Measurements from ENCODE around the gene GLI2.

Gene GLI2

GRCh38 chr2:120735746-120736170 lies at the start of gene GLI2:
GLI2 (plus strand) TSS chr2:120735868; CDS start chr2:120797321, 61,453 bp downstream.
- DNase-seq = peak in 40 of 56 donors; percentile 19 to 78 (median 41)

- no peak for DNase-seq
Measured at GRCh38 chr2:120685974-120686297, 49.7 kb upstream of the GLI2 start.

GRCh38 chr2:120686511-120687168 lies 49.0 kb upstream of the GLI2 start:
- no peak for DNase-seq

GRCh38 chr2:120687210-120687609 lies 48.5 kb upstream of the GLI2 start:
- no peak for DNase-seq

GRCh38 chr2:120690521-120690920 lies 45.1 kb upstream of the GLI2 start:
- DNase-seq = no peak

GRCh38 chr2:120691410-120691809 lies 44.3 kb upstream of the GLI2 start:
- DNase-seq = no peak

GRCh38 chr2:120692691-120693090 lies 43.0 kb upstream of the GLI2 start:
- DNase-seq = no peak

- DNase-seq = no peak
Measured at GRCh38 chr2:120693121-120693520, 42.5 kb upstream of the GLI2 start.

- no peak for DNase-seq
Measured at GRCh38 chr2:120694034-120694433, 41.6 kb upstream of the GLI2 start.

GRCh38 chr2:120697471-120697870 lies 38.2 kb upstream of the GLI2 start:
- DNase-seq = no peak

GRCh38 chr2:120699292-120699691 lies 36.4 kb upstream of the GLI2 start:
- no peak for DNase-seq

- no peak for DNase-seq
Measured at GRCh38 chr2:120700659-120701058, 35.0 kb upstream of the GLI2 start.

- DNase-seq = no peak
Measured at GRCh38 chr2:120701096-120701495, 34.6 kb upstream of the GLI2 start.

GRCh38 chr2:120701499-120701898 lies 34.2 kb upstream of the GLI2 start:
- no peak for DNase-seq

- DNase-seq = no peak
Measured at GRCh38 chr2:120702061-120702460, 33.6 kb upstream of the GLI2 start.

- DNase-seq = no peak
Measured at GRCh38 chr2:120702801-120703200, 32.9 kb upstream of the GLI2 start.

GRCh38 chr2:120703330-120703994 lies 32.2 kb upstream of the GLI2 start:
- DNase-seq = no peak

- DNase-seq = no peak
Measured at GRCh38 chr2:120704696-120705095, 31.0 kb upstream of the GLI2 start.

GRCh38 chr2:120707816-120708215 lies 27.9 kb upstream of the GLI2 start:
- no peak for DNase-seq

GRCh38 chr2:120708944-120709607 lies 26.6 kb upstream of the GLI2 start:
- DNase-seq = no peak

- DNase-seq = no peak
Measured at GRCh38 chr2:120709608-120710041, 26.0 kb upstream of the GLI2 start.

GRCh38 chr2:120710256-120710655 lies 25.4 kb upstream of the GLI2 start:
- DNase-seq = no peak

GRCh38 chr2:120711694-120712093 lies 24.0 kb upstream of the GLI2 start:
- DNase-seq = no peak
